CD4-positive, alpha-beta T cell treated with Interleukin-6 for 4 hours (primary cell): ENCODE data around the gene TK1.
"Not testable (repeated sequence)": the region's sequence is repeated elsewhere in the genome, so short reads cannot be mapped to it uniquely, and the experiment has no call there.

ENCODE experiments used
- DNase-seq: peaks from one replicate; pipeline ENCODE4 v3.0.0-alpha.2; 2020; ENCODE audit warnings: mixed read lengths

Gene TK1

GRCh38 chr17:78175643-78175981 is 11.2 kb downstream of the TK1 start:
- DNase-seq: no peak

- no peak for DNase-seq
Measured at GRCh38 chr17:78174870-78175642, 11.8 kb downstream of the TK1 start.

- no peak for DNase-seq
Measured at GRCh38 chr17:78174346-78174869, 12.4 kb downstream of the TK1 start.

- DNase-seq: peak; percentile 28
Measured at GRCh38 chr17:78173097-78173715, 13.6 kb downstream of the TK1 start.

- peak; percentile 21 for DNase-seq
Measured at GRCh38 chr17:78172249-78173051, 14.4 kb downstream of the TK1 start.

GRCh38 chr17:78171591-78172248 is 15.1 kb downstream of the TK1 start:
- DNase-seq: not testable (repeated sequence)

GRCh38 chr17:78170692-78171590 is 15.9 kb downstream of the TK1 start:
- no peak for DNase-seq

GRCh38 chr17:78168903-78169793 is 17.7 kb downstream of the TK1 start:
- peak; percentile 54 for DNase-seq

- peak; percentile 92 for DNase-seq
Measured at GRCh38 chr17:78168242-78168902, 18.5 kb downstream of the TK1 start, which contains the start of gene SYNGR2. Gene SYNGR2, plus strand, starts transcription at chr17:78168581. Its CDS starts 36 bp downstream, at chr17:78168617.

GRCh38 chr17:78166416-78166815 is 20.4 kb downstream of the TK1 start:
- DNase-seq: no peak

- no peak for DNase-seq
Measured at GRCh38 chr17:78164748-78165607, 21.9 kb downstream of the TK1 start.

- no peak for DNase-seq
Measured at GRCh38 chr17:78163881-78164747, 22.7 kb downstream of the TK1 start.

GRCh38 chr17:78159575-78160158 is 27.2 kb downstream of the TK1 start:
- DNase-seq: no peak

GRCh38 chr17:78154903-78155811 is 31.7 kb downstream of the TK1 start:
- DNase-seq: no peak

GRCh38 chr17:78151514-78152008 is 35.3 kb downstream of the TK1 start:
- no peak for DNase-seq

- DNase-seq: no peak
Measured at GRCh38 chr17:78148286-78149016, 38.4 kb downstream of the TK1 start.
